AG09309 (cell line): ENCODE results near the gene TLL1.

ENCODE experiments used
- DNase-seq: peaks from one replicate; pipeline ENCODE4 v3.0.0-alpha.2; 2010; ENCODE audit warnings: low read depth
- H3K4me3 ChIP-seq: 2 replicates; pipeline ENCODE4 v1.5.1; 2011; ENCODE audit warnings: mild to moderate bottlenecking, low read depth, low read length, moderate library complexity; ENCODE audit not compliant: control insufficient read depth
- CTCF ChIP-seq: IDR thresholded peaks from 2 replicates; pipeline ENCODE4 v1.5.1; 2011; ENCODE audit warnings: mild to moderate bottlenecking, low read depth, low read length, inconsistent platforms; ENCODE audit not compliant: insufficient read depth, control insufficient read depth; ENCODE audit errors: missing control alignments

The TLL1 gene

GRCh38 chr4:165839615-165840333 is 33.3 kb upstream of the TLL1 start:
- no peak for DNase-seq

GRCh38 chr4:165842684-165843083 is 30.4 kb upstream of the TLL1 start:
- no peak overlapping the region for H3K4me3 ChIP-seq
- no peak for DNase-seq
- no peak for TF ChIP-seq CTCF

More at GRCh38 chr4:165839615-165840333, 33.3 kb upstream of the TLL1 start:
- no peak overlapping the region for H3K4me3 ChIP-seq
- TF ChIP-seq CTCF = no peak

- no peak for TF ChIP-seq CTCF
- H3K4me3 ChIP-seq = no peak overlapping the region
- no peak for DNase-seq
These were observed 28.9 kb upstream of the TLL1 start for GRCh38 chr4:165844161-165844560.

- no peak for DNase-seq
- no peak overlapping the region for H3K4me3 ChIP-seq
- TF ChIP-seq CTCF = no peak
These were observed 21.8 kb upstream of the TLL1 start for GRCh38 chr4:165851256-165851655.

- no peak overlapping the region for H3K4me3 ChIP-seq
- no peak for DNase-seq
- TF ChIP-seq CTCF = no peak
These were observed 17.8 kb upstream of the TLL1 start for GRCh38 chr4:165855191-165855590.

GRCh38 chr4:165861363-165861762 is 11.7 kb upstream of the TLL1 start:
- TF ChIP-seq CTCF = no peak
- DNase-seq = no peak

GRCh38 chr4:165864271-165864670 is 8.8 kb upstream of the TLL1 start:
- no peak for DNase-seq
- TF ChIP-seq CTCF = no peak
- H3K4me3 ChIP-seq = no peak overlapping the region

More at GRCh38 chr4:165861363-165861762, 11.7 kb upstream of the TLL1 start:
- H3K4me3 ChIP-seq = no peak overlapping the region
